ENCODE results near the gene SMARCC2. TPM values are rescaled to one million over a fixed set of nuclear protein-coding genes. Genes with fewer than 3 reads are reported as not detected.
A peak's percentile ranks its signal among the peaks of the same experiment; 100 is the strongest.

Gene SMARCC2
- total and polyA plus RNA-seq, 2 of the 13 experiments (the other 11 are each of a cell fraction or from before 2014, with no cell fraction given) = 21.3 to 24.1 TPM

- TF ChIP-seq RNF2 (conservative IDR thresholded peaks at IDR 0.05; ENCODE audit: low read depth) = no peak
- TF ChIP-seq HNRNPLL (IDR thresholded peaks at IDR 0.05; ENCODE audit: low read depth, low read length, poor library complexity, severe bottlenecking) = peak; percentile 98
- TF ChIP-seq XBP1 (CRISPR knock-in tag; IDR thresholded peaks at IDR 0.05) = no peak
- TF ChIP-seq ZFAT (CRISPR knock-in tag; conservative IDR thresholded peaks at IDR 0.05) = no peak
- TF ChIP-seq ZNF3 (CRISPR knock-in tag; IDR thresholded peaks at IDR 0.05) = no peak
- no peak for TF ChIP-seq ESRRA (CRISPR knock-in tag; IDR thresholded peaks at IDR 0.05; ENCODE audit: low read depth)
- TF ChIP-seq, protein P1, sequence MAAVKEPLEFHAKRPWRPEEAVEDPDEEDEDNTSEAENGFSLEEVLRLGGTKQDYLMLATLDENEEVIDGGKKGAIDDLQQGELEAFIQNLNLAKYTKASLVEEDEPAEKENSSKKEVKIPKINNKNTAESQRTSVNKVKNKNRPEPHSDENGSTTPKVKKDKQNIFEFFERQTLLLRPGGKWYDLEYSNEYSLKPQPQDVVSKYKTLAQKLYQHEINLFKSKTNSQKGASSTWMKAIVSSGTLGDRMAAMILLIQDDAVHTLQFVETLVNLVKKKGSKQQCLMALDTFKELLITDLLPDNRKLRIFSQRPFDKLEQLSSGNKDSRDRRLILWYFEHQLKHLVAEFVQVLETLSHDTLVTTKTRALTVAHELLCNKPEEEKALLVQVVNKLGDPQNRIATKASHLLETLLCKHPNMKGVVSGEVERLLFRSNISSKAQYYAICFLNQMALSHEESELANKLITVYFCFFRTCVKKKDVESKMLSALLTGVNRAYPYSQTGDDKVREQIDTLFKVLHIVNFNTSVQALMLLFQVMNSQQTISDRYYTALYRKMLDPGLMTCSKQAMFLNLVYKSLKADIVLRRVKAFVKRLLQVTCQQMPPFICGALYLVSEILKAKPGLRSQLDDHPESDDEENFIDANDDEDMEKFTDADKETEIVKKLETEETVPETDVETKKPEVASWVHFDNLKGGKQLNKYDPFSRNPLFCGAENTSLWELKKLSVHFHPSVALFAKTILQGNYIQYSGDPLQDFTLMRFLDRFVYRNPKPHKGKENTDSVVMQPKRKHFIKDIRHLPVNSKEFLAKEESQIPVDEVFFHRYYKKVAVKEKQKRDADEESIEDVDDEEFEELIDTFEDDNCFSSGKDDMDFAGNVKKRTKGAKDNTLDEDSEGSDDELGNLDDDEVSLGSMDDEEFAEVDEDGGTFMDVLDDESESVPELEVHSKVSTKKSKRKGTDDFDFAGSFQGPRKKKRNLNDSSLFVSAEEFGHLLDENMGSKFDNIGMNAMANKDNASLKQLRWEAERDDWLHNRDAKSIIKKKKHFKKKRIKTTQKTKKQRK (IDR thresholded peaks at IDR 0.05; ENCODE audit: low read length) = no peak
- no peak for TF ChIP-seq KLF15 (CRISPR knock-in tag; IDR thresholded peaks at IDR 0.05; ENCODE audit: borderline replicate concordance)
- no peak for TF ChIP-seq ZNF496 (CRISPR knock-in tag; IDR thresholded peaks at IDR 0.05; ENCODE audit: insufficient replicate concordance)
- no peak for TF ChIP-seq SIN3B (IDR thresholded peaks at IDR 0.05; ENCODE audit: low read length)
- TF ChIP-seq ZNF414 (CRISPR knock-in tag; IDR thresholded peaks at IDR 0.05) = no peak
- peak; percentile 28; the same call in 1 of the 2 replicates for TF ChIP-seq PITX1 (CRISPR knock-in tag; IDR thresholded peaks at IDR 0.05)
- TF ChIP-seq ZNF569 (CRISPR knock-in tag; IDR thresholded peaks at IDR 0.05; ENCODE audit: borderline replicate concordance) = no peak
- no peak for TF ChIP-seq RORA (CRISPR knock-in tag; IDR thresholded peaks at IDR 0.05)
- peak; percentile 51 for TF ChIP-seq AGO1 (IDR thresholded peaks at IDR 0.05; ENCODE audit: low read depth, low read length, poor library complexity, severe bottlenecking)
- TF ChIP-seq ZNF550 (CRISPR knock-in tag; IDR thresholded peaks at IDR 0.05; ENCODE audit: borderline replicate concordance) = no peak
- no peak for TF ChIP-seq REPIN1 (CRISPR knock-in tag; IDR thresholded peaks at IDR 0.05; ENCODE audit: borderline replicate concordance, low read depth)
- no peak for TF ChIP-seq YEATS4 (CRISPR knock-in tag; IDR thresholded peaks at IDR 0.05; ENCODE audit: borderline replicate concordance)
- peak; percentile 39; the same call in 1 of the 2 replicates for TF ChIP-seq MYC (CRISPR knock-in tag; IDR thresholded peaks at IDR 0.05; ENCODE audit: borderline replicate concordance)
- no peak for TF ChIP-seq ZSCAN20 (CRISPR knock-in tag; IDR thresholded peaks at IDR 0.05; ENCODE audit: borderline replicate concordance)
- TF ChIP-seq THAP11 (CRISPR knock-in tag; IDR thresholded peaks at IDR 0.05) = peak; percentile 25; the same call in 1 of the 2 replicates
- TF ChIP-seq DRAP1 (CRISPR knock-in tag; IDR thresholded peaks at IDR 0.05) = peak; percentile 26; the same call in 1 of the 2 replicates
- TF ChIP-seq ZNF598 (CRISPR knock-in tag; IDR thresholded peaks at IDR 0.05; ENCODE audit: borderline replicate concordance) = no peak
- peak; percentile 53; the same call in 1 of the 2 replicates for TF ChIP-seq DNMT3B (CRISPR knock-in tag; conservative IDR thresholded peaks at IDR 0.05)
- TF ChIP-seq ZNF431 (CRISPR knock-in tag; IDR thresholded peaks at IDR 0.05; ENCODE audit: borderline replicate concordance, low read depth) = no peak
- TF ChIP-seq ZNF784 (CRISPR knock-in tag; IDR thresholded peaks at IDR 0.05; ENCODE audit: borderline replicate concordance) = no peak
These were observed 59.9 kb downstream of the SMARCC2 start (continued) for GRCh38 chr12:56129206-56129941.
